ENCODE measurements around the gene VIT. TPM values are rescaled to one million over a fixed set of nuclear protein-coding genes. Genes with fewer than 3 reads are reported as not detected.

VIT gene
- total RNA-seq, 1 donor from 2014 or later = not detected

DNA sequence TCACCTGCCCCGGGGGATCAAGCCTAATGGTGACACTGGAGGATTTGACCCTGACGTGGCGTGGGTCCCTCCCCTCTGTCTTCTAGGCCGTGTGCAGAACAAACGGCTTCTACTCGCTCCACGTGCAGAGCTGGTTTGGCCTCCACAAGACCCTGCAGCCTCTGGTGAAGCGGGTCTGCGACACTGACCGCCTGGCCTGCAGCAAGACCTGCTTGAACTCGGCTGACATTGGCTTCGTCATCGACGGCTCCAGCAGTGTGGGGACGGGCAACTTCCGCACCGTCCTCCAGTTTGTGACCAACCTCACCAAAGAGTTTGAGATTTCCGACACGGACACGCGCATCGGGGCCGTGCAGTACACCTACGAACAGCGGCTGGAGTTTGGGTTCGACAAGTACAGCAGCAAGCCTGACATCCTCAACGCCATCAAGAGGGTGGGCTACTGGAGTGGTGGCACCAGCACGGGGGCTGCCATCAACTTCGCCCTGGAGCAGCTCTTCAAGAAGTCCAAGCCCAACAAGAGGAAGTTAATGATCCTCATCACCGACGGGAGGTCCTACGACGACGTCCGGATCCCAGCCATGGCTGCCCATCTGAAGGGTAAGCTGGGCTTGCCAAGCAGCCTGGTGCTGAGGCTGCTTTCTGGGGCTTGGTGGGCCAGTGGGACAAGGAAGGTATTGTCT, 112.0 kb downstream of the VIT start:
- DNase-seq (ENCODE audit: low read depth) = no peak
- Histone ChIP-seq H3K27ac (ENCODE audit: low read depth, low read length) (no peak overlapping the region), H3K9ac (ENCODE audit: low read length) (no peak overlapping the region), H3K9me3 (ENCODE audit: insufficient read depth, low read depth, low read length) (no peaks in the 10 kb centered on the region), H3K4me2 (ENCODE audit: low read length) (no peak overlapping the region), H3K4me1 (ENCODE audit: insufficient read depth, low read length) (no peaks in the 10 kb centered on the region), H4K20me1 (ENCODE audit: insufficient read depth, low read length) (no peaks in the 10 kb centered on the region), H3K27me3 (ENCODE audit: insufficient read depth, low read length) (no peaks in the 10 kb centered on the region), H3K79me2 (ENCODE audit: insufficient read depth, low read length) (no peaks in the 10 kb centered on the region), H3K36me3 (ENCODE audit: insufficient read depth, low read length) (no peaks in the 10 kb centered on the region), H3K4me3 (ENCODE audit: insufficient read depth, low read depth, low read length) (no peak overlapping the region), H2AFZ (ENCODE audit: low read depth, low read length) (no peak overlapping the region)
- Mint-ChIP-seq H3K36me3 (ENCODE audit: low read depth, unreplicated experiment) (no peaks in the 10 kb centered on the region), H3K9me3 (ENCODE audit: unreplicated experiment) (peaks cover 2% of the 10 kb centered on the region), H3K27me3 (ENCODE audit: low read depth, unreplicated experiment) (peaks cover 2% of the 10 kb centered on the region), H3K4me3 (ENCODE audit: unreplicated experiment) (no peak overlapping the region), H3K4me1 (ENCODE audit: low read depth, unreplicated experiment) (no peaks in the 10 kb centered on the region), H3K27ac (ENCODE audit: unreplicated experiment) (no peak overlapping the region)
- no peak for TF ChIP-seq CTCF (IDR thresholded peaks at IDR 0.05; ENCODE audit: insufficient read depth, low read depth, low read length)
- TF ChIP-seq EZH2 (IDR thresholded peaks at IDR 0.05; ENCODE audit: insufficient read depth, low read length) = no peak
- no peak for FAIRE-seq

DNA sequence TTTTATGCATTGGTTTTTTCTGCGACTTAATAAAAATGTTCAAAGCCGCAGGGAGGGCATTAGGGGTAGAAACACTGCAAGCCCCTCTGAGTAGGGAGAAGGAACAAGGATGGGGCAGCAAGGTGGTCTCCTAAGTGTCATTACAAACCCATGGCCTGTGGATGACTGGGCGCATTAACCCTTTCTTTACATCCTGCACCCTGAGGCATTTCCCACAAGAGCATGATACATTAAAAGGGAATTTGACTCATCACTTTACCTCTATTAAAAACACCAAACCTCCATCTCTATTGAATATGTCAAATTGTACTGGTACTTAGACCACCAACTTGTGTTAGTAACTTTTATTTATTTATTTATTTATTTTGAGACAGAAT, 112.5 kb downstream of the VIT start:
- Mint-ChIP-seq H3K27me3 (ENCODE audit: low read depth, unreplicated experiment) (peaks cover 2% of the 10 kb centered on the region), H3K36me3 (ENCODE audit: low read depth, unreplicated experiment) (no peaks in the 10 kb centered on the region), H3K4me3 (ENCODE audit: unreplicated experiment) (no peak overlapping the region), H3K27ac (ENCODE audit: unreplicated experiment) (no peak overlapping the region), H3K4me1 (ENCODE audit: low read depth, unreplicated experiment) (no peaks in the 10 kb centered on the region), H3K9me3 (ENCODE audit: unreplicated experiment) (peaks cover 2% of the 10 kb centered on the region)
- Histone ChIP-seq H3K4me1 (ENCODE audit: insufficient read depth, low read length) (no peaks in the 10 kb centered on the region), H2AFZ (ENCODE audit: low read depth, low read length) (no peak overlapping the region), H3K27me3 (ENCODE audit: insufficient read depth, low read length) (no peaks in the 10 kb centered on the region), H4K20me1 (ENCODE audit: insufficient read depth, low read length) (no peaks in the 10 kb centered on the region), H3K36me3 (ENCODE audit: insufficient read depth, low read length) (no peaks in the 10 kb centered on the region), H3K4me2 (ENCODE audit: low read length) (no peak overlapping the region), H3K27ac (ENCODE audit: low read depth, low read length) (no peak overlapping the region), H3K79me2 (ENCODE audit: insufficient read depth, low read length) (no peaks in the 10 kb centered on the region), H3K4me3 (ENCODE audit: insufficient read depth, low read depth, low read length) (no peak overlapping the region), H3K9me3 (ENCODE audit: insufficient read depth, low read depth, low read length) (no peaks in the 10 kb centered on the region), H3K9ac (ENCODE audit: low read length) (no peak overlapping the region)
- FAIRE-seq = no peak
- no peak for DNase-seq (ENCODE audit: low read depth)
- TF ChIP-seq CTCF (IDR thresholded peaks at IDR 0.05; ENCODE audit: insufficient read depth, low read depth, low read length) (no peak), EZH2 (IDR thresholded peaks at IDR 0.05; ENCODE audit: insufficient read depth, low read length) (no peak)

DNA sequence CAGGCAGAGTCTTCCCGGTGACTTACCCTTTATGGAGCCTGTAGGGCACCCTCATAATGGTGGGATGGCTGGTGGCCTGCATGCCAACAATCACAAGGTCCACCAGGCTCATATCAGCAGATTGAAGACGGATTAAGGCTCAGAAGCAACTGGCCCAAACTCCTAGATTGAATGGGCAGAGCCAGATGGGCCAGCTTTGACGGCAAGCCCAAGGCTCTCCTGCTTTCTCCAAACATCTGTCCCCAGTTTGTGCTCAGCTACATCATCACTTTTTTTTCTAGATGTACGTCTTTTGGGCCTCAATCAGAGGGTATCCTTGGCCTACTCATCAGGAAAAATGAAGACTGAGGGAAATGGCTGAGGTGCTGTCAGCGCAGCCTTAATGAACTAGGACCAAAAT, 114.6 kb downstream of the VIT start:
- Histone ChIP-seq H3K4me3 (ENCODE audit: insufficient read depth, low read depth, low read length) (no peak overlapping the region), H3K79me2 (ENCODE audit: insufficient read depth, low read length) (no peaks in the 10 kb centered on the region), H3K9me3 (ENCODE audit: insufficient read depth, low read depth, low read length) (no peaks in the 10 kb centered on the region), H4K20me1 (ENCODE audit: insufficient read depth, low read length) (no peaks in the 10 kb centered on the region), H3K27ac (ENCODE audit: low read depth, low read length) (no peak overlapping the region), H3K36me3 (ENCODE audit: insufficient read depth, low read length) (no peaks in the 10 kb centered on the region), H3K9ac (ENCODE audit: low read length) (no peak overlapping the region), H2AFZ (ENCODE audit: low read depth, low read length) (no peak overlapping the region), H3K27me3 (ENCODE audit: insufficient read depth, low read length) (no peaks in the 10 kb centered on the region), H3K4me1 (ENCODE audit: insufficient read depth, low read length) (no peaks in the 10 kb centered on the region), H3K4me2 (ENCODE audit: low read length) (no peak overlapping the region)
- Mint-ChIP-seq H3K9me3 (ENCODE audit: unreplicated experiment) (peaks cover 2% of the 10 kb centered on the region), H3K36me3 (ENCODE audit: low read depth, unreplicated experiment) (no peaks in the 10 kb centered on the region), H3K4me1 (ENCODE audit: low read depth, unreplicated experiment) (no peaks in the 10 kb centered on the region), H3K27me3 (ENCODE audit: low read depth, unreplicated experiment) (peaks cover 2% of the 10 kb centered on the region), H3K4me3 (ENCODE audit: unreplicated experiment) (no peak overlapping the region), H3K27ac (ENCODE audit: unreplicated experiment) (no peak overlapping the region)
- no peak for TF ChIP-seq EZH2 (IDR thresholded peaks at IDR 0.05; ENCODE audit: insufficient read depth, low read length)
- TF ChIP-seq CTCF (IDR thresholded peaks at IDR 0.05; ENCODE audit: insufficient read depth, low read depth, low read length) = no peak
- FAIRE-seq = no peak
- no peak for DNase-seq (ENCODE audit: low read depth)

Measured in astrocyte (in vitro differentiated cells and primary cell).